Left lung (tissue), 10 donors: ENCODE data around the gene ACTRT2. TPM values are rescaled to one million over a fixed set of nuclear protein-coding genes. Genes with fewer than 3 reads are reported as not detected.

Experiments
- ATAC-seq: fragments of 200-7000 bp; cut with Tn5 transposase; one replicate; pipeline ENCODE4 v1.9.1; 2020; ENCODE audit warnings: moderate library complexity
- DNase-seq, 4 donors: peaks; one replicate each; pipeline ENCODE4 v3.0.0-alpha.2; 2013 to 2020
- H3K27ac ChIP-seq, 2 donors: fragments of 200-600 bp; sonication (generic) in 1 of 2; one replicate each; pipeline versions ENCODE4 v1.5.0 to v1.8.0; 2020 to 2021
- H3K27me3 ChIP-seq, 2 donors: fragments of 200-600 bp; sonication (generic) in 1 of 2; one replicate each; pipeline versions ENCODE4 v1.5.0 to v1.8.0; 2020 to 2021
- H3K36me3 ChIP-seq, 2 donors: fragments of 200-600 bp; sonication (generic) in 1 of 2; one replicate each; pipeline versions ENCODE4 v1.5.0 to v1.8.0; 2020 to 2021
- H3K4me1 ChIP-seq, 2 donors: fragments of 200-600 bp; one replicate each; pipeline ENCODE4 v1.8.0; 2021
- H3K4me3 ChIP-seq, 2 donors: fragments of 200-600 bp; sonication (generic) in 1 of 2; one replicate each; pipeline versions ENCODE4 v1.5.0 to v1.8.0; 2020 to 2021; ENCODE audit warnings: mild to moderate bottlenecking in 1 of 2
- H3K9me3 ChIP-seq, 2 donors: fragments of 200-600 bp; sonication (generic) in 1 of 2; one replicate each; pipeline versions ENCODE4 v1.5.0 to v1.8.0; 2020 to 2021
- intact Hi-C, 2 donors: fragments of 100-400 bp; cut with DNase I; formaldehyde crosslinking; loops; one replicate each; pipeline versions ENCODE4 v1.11.2 to v1.14.2; 2022
- polyA plus RNA-seq, 6 donors: library from polyadenylated mRNA; unstranded; fragments of 120-200 nt; gene quantifications; one replicate each; pipeline ENCODE4 v1.2.1, GENCODE V29; 2013; ENCODE audit not compliant: insufficient read length in 6 of 6
- total RNA-seq, 2 donors: library from RNA; stranded (reverse); fragmentation: NEBNext Ultra II Directional; extraction: Animal tissue kit (Norgen Biotek cat#: 25700); gene quantifications; one replicate each; pipeline ENCODE4 v1.2.1, GENCODE V29; 2021
- TF ChIP-seq, protein P1 (sequence below), 2 donors: fragments of 200-600 bp; sonication (generic) in 1 of 2; IDR thresholded peaks; one replicate each; pipeline versions ENCODE4 v1.5.0 to v1.8.0; 2021; ENCODE audit warnings: antibody characterized with exemption in 2 of 2
- donor health status: DM: no; HTN: yes; CAD: no.
- donor health status: DM: no; HTN: no; CAD: no.

Gene ACTRT2
- total and polyA plus RNA-seq, 8 donors: not detected

DNA sequence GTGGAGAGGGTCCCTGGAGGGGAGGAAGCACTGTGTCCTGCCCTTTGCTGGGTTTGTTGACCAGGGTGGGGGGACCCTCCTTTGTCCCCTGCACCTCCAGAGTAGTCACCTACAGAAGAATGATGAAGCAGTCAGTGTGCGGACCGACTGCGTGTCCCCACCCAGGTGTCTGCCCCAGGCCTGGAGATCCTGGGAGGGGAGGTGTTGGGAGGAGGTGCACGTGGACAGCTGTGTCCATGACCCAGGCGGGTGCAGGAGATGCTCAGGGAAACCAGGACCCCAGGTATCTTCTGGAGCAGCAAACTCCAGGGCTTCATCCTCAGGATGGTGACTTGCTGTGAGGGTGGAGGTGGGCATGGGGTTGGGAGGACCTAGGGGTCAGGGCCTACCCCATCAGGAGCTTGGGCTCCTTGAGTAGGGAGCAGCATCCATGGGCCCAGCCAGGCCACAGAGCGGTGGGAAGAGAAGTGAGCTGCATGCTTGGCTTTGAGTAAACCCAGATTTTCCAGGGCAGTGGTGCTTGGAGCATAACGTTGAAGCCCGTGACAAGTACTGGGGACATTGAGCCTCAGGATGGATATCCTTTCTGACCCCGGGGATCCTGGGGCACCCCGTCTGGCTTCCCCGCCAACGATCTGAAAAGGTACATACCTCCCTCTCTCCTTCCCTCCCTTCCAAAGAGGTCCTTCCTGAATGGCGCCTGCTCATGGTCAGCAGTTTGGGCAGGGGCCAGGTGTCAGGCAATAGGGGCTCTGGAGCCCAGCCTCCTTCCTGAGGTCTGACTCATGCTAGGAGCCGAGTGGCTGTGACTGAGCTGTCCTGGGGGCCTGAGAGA is 13.7 kb downstream of the ACTRT2 start:
- no peaks in the 10 kb centered on the region for H3K9me3 ChIP-seq
- no peaks in the 10 kb centered on the region for H3K4me1 ChIP-seq
- no peak overlapping the region for H3K27ac ChIP-seq
- TF ChIP-seq, protein P1, sequence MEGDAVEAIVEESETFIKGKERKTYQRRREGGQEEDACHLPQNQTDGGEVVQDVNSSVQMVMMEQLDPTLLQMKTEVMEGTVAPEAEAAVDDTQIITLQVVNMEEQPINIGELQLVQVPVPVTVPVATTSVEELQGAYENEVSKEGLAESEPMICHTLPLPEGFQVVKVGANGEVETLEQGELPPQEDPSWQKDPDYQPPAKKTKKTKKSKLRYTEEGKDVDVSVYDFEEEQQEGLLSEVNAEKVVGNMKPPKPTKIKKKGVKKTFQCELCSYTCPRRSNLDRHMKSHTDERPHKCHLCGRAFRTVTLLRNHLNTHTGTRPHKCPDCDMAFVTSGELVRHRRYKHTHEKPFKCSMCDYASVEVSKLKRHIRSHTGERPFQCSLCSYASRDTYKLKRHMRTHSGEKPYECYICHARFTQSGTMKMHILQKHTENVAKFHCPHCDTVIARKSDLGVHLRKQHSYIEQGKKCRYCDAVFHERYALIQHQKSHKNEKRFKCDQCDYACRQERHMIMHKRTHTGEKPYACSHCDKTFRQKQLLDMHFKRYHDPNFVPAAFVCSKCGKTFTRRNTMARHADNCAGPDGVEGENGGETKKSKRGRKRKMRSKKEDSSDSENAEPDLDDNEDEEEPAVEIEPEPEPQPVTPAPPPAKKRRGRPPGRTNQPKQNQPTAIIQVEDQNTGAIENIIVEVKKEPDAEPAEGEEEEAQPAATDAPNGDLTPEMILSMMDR (IDR thresholded peaks at IDR 0.05): no peak
- intact Hi-C loops: no loop called here
- no peak overlapping the region for H3K4me3 ChIP-seq
- peak in 1 of 4 donors; percentile 30 for DNase-seq
- no peaks in the 10 kb centered on the region for H3K36me3 ChIP-seq
- peaks cover 0 to 61% of the 10 kb centered on the region in 2 donors for H3K27me3 ChIP-seq
- ATAC-seq: peak; percentile 21

DNA sequence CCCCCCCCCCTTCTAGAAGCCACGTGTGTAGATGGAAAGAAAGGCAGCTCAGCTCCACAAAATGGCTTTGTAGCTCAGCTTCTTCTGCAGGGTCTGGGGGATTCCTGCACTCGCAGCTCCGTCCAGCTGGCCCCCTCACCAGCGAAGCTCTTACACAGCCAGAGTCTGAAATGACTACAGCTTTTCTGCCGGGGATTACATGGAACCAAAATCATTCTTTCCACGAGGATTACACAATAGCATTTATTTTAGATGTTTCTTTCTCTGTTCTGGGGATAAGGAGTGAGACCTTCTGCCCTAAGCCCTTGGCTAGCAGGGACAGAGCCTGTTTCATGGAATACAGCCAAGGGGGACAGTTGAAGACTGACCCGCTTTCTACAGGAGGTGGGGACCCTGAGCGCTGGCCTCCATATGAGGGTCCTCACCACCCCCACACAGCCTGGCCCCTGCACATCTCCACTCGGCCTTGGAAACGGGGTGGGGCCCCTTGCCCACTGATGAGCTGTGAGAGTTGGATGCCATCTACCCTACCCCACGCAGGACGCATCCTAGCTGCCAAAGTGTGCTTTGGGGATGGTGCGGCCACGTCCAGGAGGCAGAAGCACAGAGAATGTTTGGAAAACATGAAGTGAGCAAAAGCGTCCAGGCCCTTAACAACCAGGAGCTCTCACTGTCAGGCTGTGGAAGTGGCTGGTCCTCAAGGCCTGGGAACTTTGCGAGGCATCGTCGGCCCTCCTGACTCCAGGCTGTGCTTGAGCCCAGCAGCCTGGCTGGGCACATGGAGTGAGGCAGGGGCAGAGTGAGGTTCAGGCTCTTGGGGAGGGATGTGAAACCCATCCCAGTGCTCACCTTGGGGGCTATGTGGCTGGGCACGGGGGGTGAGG is 14.5 kb downstream of the ACTRT2 start:
- TF ChIP-seq, protein P1 (IDR thresholded peaks at IDR 0.05): no peak
- intact Hi-C loops: no loop called here
- H3K27me3 ChIP-seq: peaks cover 0 to 53% of the 10 kb centered on the region in 2 donors
- DNase-seq: peak in 2 of 4 donors; percentile 26 to 32
- no peak overlapping the region for H3K4me3 ChIP-seq
- peak; percentile 15 for ATAC-seq
- H3K9me3 ChIP-seq: no peaks in the 10 kb centered on the region
- no peak overlapping the region for H3K27ac ChIP-seq
- no peaks in the 10 kb centered on the region for H3K36me3 ChIP-seq
- no peaks in the 10 kb centered on the region for H3K4me1 ChIP-seq

DNA sequence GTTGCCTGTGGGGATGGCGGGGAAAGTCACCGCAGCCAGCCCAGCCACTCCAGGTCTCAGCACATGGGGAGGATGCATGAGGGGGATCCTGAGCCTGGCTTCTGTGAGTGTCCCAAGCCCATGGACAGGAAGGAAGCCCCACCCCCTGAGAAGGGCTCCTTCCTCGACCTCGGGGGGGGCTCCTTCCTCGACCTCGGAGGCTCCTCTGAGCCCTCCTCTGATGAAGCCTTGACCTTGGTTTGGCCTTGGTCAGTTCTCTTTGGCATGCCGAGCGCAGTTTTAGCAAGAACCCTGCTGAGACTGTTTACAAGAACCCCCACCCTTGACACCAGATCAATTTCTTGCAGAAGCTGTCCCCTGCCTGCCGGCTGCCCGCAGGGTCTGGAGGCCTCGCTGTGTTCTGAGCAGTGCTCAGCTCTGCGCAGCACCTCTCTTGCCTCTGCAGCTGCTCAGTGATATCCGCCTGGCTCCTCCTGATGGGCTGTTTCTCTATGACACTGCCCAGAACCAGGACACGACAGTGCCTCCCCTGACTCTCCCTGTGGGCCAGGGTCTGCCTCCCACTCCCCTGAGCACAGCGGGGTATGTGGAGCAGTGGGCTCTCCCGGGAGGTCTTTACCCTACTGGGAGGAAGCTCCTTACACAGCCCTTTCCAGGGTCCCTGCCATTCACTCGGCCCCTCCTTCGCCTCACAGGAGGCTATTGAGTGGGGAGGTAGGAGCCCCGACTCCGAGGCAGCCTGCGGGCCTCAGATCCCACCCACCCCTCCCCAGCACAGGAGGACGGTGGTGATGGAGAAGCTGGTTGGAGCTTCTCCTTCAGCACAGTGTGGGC is 15.4 kb downstream of the ACTRT2 start:
- TF ChIP-seq, protein P1 (IDR thresholded peaks at IDR 0.05): no peak
- peak in 1 of 4 donors; percentile 20 for DNase-seq
- H3K36me3 ChIP-seq: no peaks in the 10 kb centered on the region

DNA sequence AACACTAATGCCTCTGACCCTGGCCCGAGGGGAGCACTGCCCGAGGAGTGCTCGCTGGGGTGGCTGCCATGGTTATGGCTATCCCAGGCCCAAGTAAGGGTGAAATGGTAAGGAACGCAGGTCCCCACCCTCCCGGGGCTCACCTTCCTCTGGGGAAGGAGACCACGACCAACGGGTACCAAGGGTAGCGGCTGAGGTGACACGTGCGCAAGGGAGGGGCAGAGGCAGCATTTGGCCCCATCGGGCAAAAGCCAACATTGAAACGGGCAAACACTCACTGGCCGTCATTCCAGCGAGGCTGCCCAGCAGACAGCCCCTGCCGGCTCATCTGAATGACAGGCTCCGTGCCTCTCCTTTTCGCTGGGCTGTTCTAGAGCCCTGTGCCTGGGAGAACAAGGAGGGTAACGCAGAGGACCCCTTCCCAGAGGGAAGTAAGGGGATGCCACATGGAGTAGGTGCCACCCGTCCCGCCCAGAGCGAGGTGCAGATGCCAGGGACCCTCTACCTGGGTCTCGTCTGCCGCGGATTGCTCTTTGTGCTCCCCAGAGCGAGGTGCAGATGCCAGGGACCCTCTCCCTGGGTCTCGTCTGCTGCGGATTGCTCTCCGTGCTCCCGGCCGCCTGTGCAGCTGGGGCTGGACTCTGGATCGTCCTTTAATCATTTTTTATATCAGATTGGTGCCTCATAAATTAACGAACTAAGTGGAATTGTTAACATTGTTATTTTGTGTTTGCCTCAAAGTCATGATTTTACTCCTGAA is 16.2 kb downstream of the ACTRT2 start:
- Histone ChIP-seq H3K9me3 (no peaks in the 10 kb centered on the region), H3K4me3 (no peak overlapping the region), H3K27me3 (peaks cover 0 to 36% of the 10 kb centered on the region in 2 donors), H3K4me1 (no peaks in the 10 kb centered on the region), H3K27ac (no peak overlapping the region), H3K36me3 (no peaks in the 10 kb centered on the region)
- intact Hi-C loops: no loop called here
- peak in 1 of 4 donors; percentile 8 for DNase-seq
- no peak for ATAC-seq
- TF ChIP-seq, protein P1 (IDR thresholded peaks at IDR 0.05): no peak

More for the DNA sequence above, 15.4 kb downstream of the ACTRT2 start:
- no peaks in the 10 kb centered on the region for H3K9me3 ChIP-seq
- ATAC-seq: no peak
- H3K4me1 ChIP-seq: no peaks in the 10 kb centered on the region
- no peak overlapping the region for H3K27ac ChIP-seq
- no peak overlapping the region for H3K4me3 ChIP-seq
- intact Hi-C loops: no loop called here
- peaks cover 0 to 44% of the 10 kb centered on the region in 2 donors for H3K27me3 ChIP-seq
